GM23248 (cell line): ENCODE results near the gene THAP4.

Experiments
- EZH2 ChIP-seq: fragments of 200-600 bp; sonication (generic); IDR thresholded peaks from 2 replicates; pipeline ENCODE4 v1.6.1; 2018; ENCODE audit warnings: antibody characterized with exemption, mild to moderate bottlenecking; ENCODE audit not compliant: insufficient read depth, poor library complexity, severe bottlenecking
- EZH2phosphoT487 ChIP-seq: fragments of 200-600 bp; sonication (generic); IDR thresholded peaks from 2 replicates; pipeline ENCODE4 v1.6.1; 2018; ENCODE audit warnings: antibody characterized with exemption, moderate library complexity, mild to moderate bottlenecking, low read depth; ENCODE audit not compliant: insufficient read depth

GRCh38 chr2:241613017-241613780, 23.8 kb downstream of the THAP4 start:
- TF ChIP-seq EZH2 (no peak), EZH2phosphoT487 (no peak)
